GM19463 (cell line): Measurements from ENCODE around the gene TBC1D25.
"Not testable (repeated sequence)": the region's sequence is repeated elsewhere in the genome, so short reads cannot be mapped to it uniquely, and the experiment has no call there.

ENCODE experiments used
- ATAC-seq: cut with Tn5 transposase; IDR thresholded peaks from one replicate; pipeline ENCODE4 v1.9.1; 2021; ENCODE audit warnings: mild to moderate bottlenecking, moderate library complexity; ENCODE audit not compliant: unreplicated experiment

Gene TBC1D25

DNA sequence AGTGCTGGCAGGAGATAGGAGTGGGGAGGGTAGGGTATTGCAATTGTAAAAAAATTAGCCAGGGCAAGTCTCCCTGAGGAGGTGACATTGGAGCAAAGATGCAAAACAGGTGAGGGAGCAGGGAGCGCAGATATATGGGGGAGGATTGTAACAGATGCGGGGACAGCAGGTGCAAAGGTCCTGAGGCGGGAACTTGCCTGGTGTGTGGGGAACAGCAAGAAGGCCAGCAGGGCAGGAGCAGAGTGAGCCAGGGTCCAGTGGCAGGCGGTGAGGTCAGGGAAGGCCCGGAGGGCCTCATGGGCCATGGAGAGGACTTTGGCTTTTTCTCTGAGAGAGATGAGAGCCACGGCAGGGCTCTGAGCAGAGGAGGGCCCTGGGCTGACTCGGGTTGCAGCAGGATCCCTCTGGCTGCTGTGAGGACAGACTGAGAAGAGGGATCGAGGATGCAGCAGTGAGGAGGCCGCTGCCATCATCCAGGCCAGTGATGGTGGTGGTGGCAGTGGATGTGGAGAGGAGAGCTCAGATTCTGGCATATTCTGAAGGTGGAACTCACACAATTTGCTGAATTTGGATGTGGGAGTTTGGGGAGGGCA is 24.6 kb upstream of the TBC1D25 start:
- no peak for ATAC-seq

DNA sequence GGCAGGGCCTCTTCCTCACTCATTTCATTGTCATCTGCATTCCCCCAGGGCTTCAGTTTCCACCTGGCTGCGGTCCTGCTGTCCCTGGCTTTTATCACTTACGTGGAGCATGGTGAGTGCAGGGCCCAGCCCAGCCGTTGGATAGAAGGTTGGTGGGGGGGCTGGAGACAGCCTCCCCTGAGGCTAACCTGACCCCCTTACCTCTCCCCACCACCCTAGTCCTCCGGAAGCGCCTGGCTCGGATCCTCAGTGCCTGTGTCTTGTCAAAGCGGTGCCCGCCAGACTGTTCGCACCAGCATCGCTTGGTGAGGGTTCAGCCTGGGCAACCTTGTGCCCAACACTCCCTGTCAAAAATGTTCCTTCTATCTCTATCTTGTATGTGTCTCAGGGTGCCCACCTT is 23.7 kb upstream of the TBC1D25 start:
- ATAC-seq = no peak

DNA sequence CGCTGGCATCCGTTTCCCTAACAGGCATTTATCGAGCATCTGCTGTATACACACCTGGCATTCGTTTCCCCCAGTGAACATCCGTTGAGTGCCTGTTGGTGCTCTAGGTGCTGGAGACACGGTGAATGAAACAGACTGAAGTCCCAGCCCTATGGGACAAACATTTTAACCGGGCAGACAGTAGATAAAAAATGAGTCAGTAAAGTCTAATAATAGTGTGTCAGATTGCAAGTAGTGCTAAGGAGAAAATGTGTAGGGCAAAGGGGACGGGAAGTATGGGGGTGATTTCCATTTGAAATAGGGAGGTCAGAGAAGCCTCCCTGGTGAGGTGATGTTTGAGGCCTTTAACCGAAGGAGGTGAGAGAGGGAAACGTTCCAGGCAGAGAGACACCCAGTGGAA is 23.2 kb upstream of the TBC1D25 start:
- ATAC-seq = no peak

DNA sequence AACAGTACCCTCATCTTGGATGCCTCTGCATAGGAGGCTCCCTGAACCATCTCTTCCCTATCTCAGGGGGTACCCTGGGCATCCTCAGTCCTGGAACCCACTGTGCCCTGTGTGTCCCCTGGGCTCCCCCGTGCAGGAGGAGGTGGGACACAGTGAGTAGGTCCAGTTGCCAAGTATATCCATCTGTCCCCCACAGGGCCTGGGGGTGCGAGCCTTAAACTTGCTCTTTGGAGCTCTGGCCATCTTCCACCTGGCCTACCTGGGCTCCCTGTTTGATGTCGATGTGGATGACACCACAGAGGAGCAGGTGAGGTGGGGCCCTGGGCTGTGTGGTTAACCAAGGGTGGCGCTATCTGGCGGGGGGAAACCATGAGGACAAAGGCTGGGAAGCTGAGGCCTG is 22.5 kb upstream of the TBC1D25 start:
- ATAC-seq = no peak

DNA sequence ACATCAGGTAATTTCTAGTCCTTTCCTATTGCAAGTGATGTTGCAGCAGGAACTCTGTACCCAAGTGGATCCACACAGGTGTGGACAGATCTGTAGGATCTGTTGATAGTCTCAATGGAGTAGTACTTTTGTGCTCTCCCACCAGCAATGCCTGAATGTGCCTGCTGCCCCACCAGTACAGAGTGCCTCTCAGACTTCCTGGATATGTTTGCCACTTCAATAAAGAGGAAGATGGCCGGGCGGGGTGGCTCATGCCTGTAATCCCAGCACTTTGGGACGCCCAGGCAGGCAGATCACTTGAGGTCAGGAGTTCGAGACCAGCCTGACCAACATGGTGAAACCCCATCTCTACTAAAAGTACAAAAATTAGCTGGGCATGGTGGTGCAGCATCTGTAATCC is 20.0 kb upstream of the TBC1D25 start:
- ATAC-seq = not testable (repeated sequence)

DNA sequence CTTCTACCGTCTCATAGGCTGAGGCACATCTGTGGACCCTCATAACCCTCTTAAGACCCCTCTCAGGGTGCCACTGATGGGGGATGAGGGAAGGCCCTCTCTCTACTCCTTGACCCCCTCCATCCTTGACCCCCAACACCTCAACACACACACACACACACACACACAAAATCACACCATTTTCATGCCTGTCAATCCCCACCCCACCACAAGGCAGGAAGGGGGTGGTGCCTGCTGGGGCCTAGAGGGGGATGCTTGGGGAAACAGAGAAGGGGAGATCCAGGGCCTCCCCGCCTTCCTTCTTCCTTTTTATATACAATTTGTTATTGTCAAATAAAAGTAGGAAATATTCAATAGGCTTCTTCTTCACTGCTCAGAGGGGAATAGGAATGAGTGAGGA is 19.1 kb upstream of the TBC1D25 start:
- ATAC-seq = no peak

DNA sequence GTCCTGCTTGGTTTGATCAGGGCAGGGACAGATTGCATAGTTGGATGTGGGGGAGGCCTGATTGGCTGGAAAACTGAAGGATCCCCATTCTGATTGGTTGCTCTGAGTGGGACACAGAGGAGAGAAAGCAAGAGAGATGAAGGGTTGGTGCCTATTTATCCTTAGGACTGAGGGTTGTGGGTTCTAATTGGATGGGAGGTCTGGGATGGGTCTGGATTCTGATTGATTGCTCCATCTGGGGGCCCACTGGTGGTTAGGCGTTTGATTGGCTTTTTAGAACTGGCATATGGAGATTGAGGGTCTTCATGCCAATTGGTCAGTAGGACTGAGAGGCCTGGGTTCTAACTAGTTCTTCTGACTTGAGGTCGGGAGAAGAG is 18.6 kb upstream of the TBC1D25 start:
- ATAC-seq = no peak

DNA sequence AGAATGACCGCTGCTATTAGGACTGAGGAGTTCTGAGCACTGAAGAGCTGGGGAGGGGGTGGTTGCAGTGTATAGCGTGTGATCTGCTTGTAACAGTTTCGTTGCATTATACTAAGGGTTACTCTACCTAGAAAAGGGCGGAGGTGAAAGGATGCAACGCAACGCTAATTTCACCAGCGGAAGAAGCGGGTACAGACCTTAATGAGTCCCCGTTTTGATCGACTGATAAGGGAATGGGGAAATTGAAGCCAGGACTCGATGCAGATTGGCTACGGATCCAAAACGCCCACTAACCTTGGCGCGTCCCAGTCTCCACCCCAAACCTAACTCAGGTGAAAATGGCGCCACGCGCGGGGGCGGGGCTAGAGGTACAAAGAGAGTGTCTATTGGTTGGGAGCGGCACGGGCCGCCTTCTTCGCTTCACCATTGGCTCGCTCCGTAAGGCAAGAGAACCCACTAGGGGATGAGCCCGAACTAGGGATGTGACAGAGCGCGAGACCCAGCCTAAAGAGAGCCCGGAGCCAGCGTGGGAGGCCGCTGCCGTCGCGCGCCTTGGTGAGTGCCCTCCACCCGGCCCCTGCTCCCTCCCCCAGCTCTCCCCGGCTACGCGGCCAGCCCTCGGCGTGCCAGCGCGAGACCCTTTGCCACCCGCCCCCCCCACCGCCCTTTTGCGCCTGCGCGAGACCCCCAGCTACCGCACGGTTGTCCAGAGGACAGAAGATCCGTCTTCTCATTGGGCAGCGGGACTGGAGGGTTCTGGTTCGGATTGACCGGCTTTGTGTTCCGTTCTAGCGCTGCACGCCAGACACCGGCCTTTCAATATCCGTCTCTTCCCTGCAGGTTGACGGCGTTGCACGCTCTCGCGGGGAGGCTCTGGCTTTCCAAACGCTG is 17.9 kb upstream of the TBC1D25 start, which contains the start of gene EBP:
Gene EBP, plus strand, starts transcription at position 456 of the 891 bp plus-strand sequence. CDS start 1,964 bp downstream, outside the sequence.
- peak; percentile 97 for ATAC-seq

DNA sequence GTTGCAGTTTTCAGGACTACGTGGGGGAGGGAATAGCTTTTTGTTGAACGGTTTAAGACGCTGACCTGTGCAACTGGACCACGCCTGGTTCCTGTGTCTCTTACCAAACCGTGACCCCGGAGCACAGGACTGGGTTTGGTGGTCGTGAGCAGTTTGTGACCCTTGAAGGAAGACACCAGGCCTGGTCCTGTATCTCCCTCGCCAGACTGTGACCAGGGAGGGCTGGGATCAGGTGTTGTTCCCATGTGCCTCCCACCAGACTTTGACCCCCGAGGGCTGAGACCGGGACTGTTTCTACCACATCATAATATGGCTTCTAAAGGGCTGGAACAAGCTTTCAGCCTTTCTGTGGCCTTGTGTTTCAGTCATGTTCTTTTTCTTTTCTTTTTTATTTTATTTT is 17.2 kb upstream of the TBC1D25 start:
- no peak for ATAC-seq

DNA sequence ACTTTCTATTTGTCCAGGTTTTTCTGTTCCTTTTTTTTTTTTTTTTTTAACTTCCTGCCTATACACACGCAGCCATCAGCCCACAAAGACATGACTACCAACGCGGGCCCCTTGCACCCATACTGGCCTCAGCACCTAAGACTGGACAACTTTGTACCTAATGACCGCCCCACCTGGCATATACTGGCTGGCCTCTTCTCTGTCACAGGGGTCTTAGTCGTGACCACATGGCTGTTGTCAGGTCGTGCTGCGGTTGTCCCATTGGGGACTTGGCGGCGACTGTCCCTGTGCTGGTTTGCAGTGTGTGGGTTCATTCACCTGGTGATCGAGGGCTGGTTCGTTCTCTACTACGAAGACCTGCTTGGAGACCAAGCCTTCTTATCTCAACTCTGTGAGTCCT is 15.8 kb upstream of the TBC1D25 start:
- ATAC-seq = no peak

DNA sequence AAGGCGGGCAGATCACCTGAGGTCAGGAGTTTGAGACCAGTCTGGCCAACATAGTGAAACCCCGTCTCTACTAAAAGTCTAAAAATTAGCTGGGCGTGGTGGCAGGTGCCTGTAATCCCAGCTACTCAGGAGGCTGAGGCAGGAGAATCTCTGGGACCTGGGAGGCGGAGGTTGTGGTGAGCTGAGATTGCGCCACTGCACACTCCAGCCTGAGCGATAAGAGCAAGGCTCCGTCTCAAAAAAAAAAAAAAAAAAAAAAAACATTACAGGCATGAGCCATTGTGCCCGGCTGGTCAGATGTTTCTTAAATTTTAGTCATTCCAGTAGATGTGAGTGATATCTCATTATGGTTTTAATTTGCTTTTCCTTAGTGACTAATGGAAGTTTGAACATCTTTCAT is 13.7 kb upstream of the TBC1D25 start:
- not testable (repeated sequence) for ATAC-seq

DNA sequence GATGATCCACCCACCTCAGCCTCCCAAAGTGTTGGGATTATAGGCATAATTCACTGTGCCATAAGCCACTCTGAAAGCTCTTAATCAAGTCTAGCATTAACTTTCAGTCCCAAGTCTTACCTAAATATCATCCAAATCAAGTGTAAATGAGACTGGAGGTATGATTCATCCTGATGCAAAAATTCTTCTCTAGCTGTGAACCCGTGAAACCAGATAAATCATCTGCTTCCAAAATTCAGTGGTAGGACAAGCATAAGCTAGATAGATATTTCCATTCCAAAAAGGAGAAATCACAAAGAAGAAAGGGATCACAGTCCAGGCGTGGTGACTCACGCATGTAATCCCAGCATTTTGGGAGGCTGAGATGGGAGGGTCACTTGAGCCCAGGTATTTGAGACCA is 8.8 kb upstream of the TBC1D25 start:
- ATAC-seq = no peak

DNA sequence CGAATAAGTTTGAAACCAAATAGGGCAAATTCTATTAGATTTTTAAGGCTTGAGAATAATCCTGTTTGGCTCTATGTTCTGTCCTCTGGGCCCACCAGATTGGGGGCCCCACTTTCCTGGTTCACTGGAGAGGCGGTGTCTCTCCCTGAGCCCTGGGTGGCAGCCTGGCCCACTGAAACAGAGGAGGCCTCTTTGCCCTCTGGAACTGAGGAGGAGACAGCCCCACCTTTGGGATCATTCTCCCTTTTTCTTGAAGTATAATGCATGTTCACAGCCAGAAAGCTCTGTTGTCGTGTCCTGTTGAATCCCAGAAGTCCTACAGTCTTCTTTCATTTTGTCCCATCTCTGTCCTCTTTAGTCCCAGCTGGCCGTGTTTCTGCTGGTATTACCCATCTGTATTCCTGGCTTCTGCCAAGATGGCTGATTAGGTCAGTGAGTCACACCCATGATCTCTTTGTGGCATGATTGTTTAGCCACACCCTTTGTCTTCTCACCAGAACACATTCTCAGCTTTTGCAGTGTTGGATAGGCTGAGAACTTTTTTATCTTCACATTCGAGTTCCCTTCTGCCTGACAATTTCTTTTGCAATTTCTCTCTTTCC is 8.1 kb upstream of the TBC1D25 start:
- no peak for ATAC-seq

DNA sequence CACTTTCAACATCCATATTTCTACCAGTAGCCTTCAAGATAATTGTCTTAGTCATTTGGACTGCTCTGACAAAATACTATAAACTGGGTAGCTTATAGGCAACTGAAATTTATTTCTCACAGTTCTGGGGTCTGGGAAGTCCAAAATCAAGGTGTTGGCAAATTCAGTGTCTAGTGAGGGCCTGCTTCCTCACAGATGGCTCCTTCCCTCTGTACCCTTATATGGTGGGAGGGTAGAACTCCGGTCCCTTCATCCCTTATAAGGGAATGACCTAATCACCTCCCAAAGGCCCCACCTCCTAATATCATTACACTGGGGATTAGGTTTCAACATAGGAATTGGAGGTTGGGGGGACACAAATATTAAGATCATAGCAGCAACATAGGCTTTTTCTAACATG is 7.4 kb upstream of the TBC1D25 start:
- ATAC-seq = no peak

DNA sequence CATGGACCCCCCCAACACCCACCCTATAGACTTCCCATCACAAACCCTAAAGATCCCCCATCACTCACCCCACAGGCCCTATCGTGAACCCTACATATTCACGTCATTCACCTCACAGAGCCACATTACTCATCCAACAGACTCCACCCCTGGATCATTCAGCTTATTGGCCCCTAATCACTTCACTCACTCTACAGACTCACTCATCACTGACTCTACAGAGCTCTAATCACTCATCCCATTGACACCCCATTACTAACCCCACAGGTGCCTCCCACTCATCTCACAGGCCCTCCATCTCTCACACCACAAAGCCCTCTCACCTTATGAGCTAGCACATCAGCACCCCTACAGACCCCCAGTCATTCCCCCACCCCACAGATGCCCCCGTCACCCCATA is 6.3 kb upstream of the TBC1D25 start:
- ATAC-seq = no peak

DNA sequence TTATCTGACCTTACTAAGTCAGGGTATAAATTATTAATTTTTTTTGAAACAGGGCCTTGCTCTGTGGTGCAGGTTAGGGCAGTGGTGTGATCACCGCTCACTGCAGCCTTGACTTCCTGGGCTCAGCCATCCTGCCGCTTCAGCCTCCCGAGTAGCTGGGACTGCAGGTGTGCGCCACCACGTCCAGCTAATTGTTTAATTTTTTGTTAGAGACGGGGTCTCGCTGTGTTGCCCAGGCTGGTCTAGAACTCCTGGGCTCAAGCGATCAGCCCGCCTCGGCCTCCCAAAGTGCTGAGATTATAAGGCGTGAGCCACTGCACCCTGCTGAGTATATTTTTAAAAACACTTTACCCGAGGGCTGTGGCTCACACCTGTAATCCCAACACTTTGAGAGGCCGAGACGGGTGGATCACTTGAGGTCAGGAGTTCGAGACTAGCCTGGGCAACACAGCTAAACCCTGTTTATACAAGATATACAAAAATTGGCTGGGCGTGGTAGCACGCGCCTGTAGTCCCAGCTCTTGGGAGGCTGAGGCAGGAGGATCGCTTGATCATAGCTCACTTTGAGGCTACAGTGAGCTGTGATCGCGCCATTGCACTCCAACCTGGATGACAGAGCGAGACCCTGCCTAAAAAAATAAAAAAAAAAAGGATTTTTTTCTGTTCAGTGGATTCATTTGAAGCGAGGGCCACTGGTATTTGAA is 721 bp upstream of the TBC1D25 start:
- no peak for ATAC-seq

DNA sequence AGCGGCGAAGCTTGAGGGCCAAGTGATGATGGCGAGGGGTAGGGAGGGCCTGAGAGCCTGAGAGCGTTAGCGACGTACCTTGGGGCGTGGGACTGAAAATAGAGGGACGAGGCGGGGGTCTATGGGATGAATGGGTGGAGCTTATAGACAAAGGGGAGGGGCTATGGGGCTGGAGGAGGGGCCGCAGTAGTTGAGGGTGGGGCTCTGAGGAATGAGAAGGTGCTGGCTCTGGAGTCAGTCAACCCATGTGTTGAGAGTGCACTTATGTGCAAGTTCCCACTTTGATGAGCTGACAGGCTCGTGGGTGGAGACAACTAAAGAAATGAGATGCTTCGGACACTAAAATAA is 488 bp downstream of the TBC1D25 start:
- ATAC-seq = peak; percentile 27

DNA sequence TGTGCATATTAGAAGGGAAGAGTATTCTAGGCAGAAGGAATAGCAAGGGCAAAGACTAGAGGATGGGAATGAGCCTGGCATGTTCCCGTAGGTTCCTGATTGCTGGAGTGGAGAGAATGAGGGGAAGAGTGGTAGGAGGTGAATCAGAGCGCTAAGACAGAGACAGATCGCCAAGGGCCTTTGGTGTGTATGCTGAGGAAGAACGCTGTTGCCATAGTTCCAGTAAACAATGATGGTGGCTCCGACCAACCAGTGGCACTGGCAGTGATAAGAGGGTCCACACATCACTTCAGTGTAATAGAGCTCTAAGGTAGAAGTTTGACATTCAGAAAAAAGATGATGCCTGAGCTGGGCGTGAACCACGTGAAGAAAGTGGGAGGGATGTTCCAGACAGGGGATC is 966 bp downstream of the TBC1D25 start:
- no peak for ATAC-seq

DNA sequence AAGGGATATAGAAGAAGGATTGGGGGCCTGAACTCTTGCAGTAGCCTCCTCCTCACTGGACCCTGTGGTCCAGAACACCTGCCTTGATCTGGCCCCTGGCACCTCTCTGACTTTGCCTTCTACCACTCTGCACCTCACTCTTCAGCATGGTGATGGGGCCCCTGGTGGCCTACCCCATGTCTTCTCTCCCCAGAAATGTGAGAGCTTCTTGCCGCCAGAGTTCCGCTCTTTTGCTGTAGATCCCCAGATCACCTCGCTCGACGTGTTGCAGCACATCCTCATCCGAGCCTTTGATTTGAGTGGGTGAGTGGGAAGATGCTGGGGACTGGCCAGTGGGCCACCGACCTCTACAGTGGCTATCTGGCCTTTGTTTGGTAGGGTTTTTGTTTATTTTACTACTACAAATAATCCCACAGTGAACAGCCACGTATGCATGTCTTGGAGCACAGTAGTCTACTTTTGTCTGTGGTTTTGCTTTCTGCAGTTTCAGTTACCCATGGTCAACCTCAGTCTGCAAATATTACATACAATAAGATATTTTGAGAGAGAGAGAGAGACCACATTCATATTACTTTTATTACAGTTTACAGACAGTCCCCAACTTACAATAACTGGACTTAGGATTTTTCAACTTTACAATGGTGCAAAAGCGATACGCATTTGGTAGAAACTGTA is 1.8 kb downstream of the TBC1D25 start:
- ATAC-seq = no peak

DNA sequence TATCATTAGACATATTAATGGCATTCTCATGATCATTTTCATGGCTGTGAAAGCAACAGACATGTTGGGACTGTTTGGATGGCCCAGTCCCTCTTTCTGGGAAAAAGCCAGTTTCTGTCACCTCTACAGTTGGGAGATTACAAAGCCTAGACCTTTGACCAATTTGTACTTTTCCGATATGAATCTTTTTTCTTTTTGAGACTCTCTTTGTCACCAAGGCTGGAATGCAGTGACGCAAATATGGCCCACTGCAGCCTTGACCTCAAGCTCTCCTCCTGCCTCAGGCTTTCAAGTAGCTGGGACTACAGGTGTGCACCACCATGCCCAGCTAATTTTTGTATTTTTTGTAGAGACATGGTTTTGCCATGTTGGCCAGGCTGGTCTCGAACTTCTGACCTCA is 9.4 kb downstream of the TBC1D25 start:
- no peak for ATAC-seq

DNA sequence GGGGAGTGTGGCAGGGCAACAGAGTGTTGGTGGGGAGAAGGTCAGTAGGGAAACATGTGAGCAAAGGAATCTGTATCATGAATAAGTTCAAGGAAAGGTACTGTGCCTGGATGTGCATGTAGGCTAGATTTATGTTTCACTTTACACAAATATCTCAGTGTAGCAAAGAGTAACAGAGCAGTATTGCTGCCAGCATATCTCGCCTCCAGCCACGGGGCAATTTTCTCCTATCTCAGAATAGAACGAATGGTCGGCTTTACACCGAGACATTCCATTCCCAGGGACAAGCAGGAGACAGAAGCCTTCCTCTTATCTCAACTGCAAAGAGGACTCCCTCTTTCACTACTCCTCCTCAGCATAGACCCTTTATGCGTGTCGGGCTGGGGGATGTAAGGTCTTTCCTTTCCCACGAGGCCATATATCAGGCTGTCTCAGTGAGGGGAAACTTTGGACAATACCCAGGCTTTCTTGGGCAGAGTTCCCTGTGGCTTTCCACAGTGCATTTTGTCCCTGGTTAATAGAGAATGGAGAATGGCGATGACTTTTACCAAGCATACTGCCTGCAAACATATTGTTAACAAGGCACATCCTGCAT is 16.3 kb downstream of the TBC1D25 start:
- not testable (repeated sequence) for ATAC-seq
